ENCODE data around the gene ST6GALNAC3.
"Not testable (repeated sequence)": the region's sequence is repeated elsewhere in the genome, so short reads cannot be mapped to it uniquely, and the experiment has no call there.

Gene ST6GALNAC3

DNA sequence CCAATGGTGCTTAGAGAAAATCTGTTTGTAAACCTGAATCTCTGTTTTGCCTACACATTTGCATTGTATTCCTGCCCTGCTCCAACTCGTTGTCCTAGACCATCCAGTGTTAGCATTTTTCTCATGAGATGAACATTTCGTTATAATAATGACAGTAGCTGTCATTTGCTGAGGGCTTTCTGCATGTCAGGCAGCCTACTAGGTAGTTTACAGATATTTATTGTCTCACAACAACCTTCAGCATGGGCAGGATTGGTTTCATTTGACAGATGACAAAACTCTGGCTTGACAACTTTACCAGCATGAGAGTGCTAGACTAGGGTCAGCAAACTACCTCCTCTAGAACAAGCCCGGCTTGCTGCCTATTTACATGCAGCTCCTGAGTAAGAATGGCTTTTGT lies 10.1 kb downstream of the ST6GALNAC3 start:
- H3K27me3 Mint-ChIP-seq, result no peaks in the 10 kb centered on the region
- H3K4me1 Mint-ChIP-seq (ENCODE audit: low read depth), result peaks cover 7% of the 10 kb centered on the region
- no peak overlapping the region for H3K27ac Mint-ChIP-seq
- no peaks in the 10 kb centered on the region for H3K9me3 Mint-ChIP-seq
- H3K4me3 Mint-ChIP-seq, result no peak overlapping the region
- no peaks in the 10 kb centered on the region for H3K36me3 Mint-ChIP-seq (ENCODE audit: low read depth)

DNA sequence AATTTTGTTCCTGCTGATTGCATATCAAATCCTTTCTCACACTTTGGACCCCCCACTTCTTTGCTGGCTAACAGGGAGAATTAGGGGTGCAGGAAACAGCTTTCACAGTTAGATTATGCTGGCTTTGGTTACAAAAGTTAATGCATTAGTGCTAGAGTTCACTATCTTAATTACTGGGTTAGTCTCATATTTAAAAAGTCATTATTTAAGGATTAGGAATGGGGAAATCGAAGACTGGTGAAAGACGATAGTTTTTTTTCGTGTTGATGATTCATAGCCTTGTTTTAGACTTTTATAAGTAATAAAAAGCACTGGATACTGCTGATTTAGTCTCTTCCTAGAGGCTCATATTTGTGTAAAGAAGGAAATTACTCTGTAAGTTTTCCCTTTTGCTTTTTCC lies 11.6 kb downstream of the ST6GALNAC3 start:
- H3K9me3 Mint-ChIP-seq, result no peaks in the 10 kb centered on the region
- H3K27ac Mint-ChIP-seq, result no peak overlapping the region
- no peak overlapping the region for H3K4me3 Mint-ChIP-seq
- no peaks in the 10 kb centered on the region for H3K27me3 Mint-ChIP-seq
- no peaks in the 10 kb centered on the region for H3K36me3 Mint-ChIP-seq (ENCODE audit: low read depth)
- H3K4me1 Mint-ChIP-seq (ENCODE audit: low read depth), result no peaks in the 10 kb centered on the region

DNA sequence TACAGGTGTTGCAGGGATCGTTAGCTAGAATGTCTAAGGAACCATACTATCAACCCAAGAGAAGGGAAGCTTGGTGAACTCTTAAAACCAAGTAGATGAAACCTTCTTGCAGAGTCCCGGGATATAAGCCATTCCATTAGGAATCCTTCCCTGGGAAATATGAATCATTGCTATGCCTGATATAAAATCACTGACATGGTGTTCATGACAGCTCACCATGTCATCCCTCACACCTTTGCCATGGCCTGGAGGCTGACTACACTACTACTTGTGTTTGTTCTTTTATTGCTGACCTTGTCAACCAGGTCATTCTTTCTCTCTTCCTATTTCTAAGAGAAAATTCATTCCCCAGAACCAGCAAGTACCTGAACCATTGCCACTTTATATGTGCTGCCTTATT lies 12.1 kb downstream of the ST6GALNAC3 start:
- Mint-ChIP-seq H3K4me1 (ENCODE audit: low read depth) (no peaks in the 10 kb centered on the region), H3K4me3 (no peak overlapping the region), H3K36me3 (ENCODE audit: low read depth) (no peaks in the 10 kb centered on the region), H3K9me3 (no peaks in the 10 kb centered on the region), H3K27me3 (no peaks in the 10 kb centered on the region), H3K27ac (no peak overlapping the region)

DNA sequence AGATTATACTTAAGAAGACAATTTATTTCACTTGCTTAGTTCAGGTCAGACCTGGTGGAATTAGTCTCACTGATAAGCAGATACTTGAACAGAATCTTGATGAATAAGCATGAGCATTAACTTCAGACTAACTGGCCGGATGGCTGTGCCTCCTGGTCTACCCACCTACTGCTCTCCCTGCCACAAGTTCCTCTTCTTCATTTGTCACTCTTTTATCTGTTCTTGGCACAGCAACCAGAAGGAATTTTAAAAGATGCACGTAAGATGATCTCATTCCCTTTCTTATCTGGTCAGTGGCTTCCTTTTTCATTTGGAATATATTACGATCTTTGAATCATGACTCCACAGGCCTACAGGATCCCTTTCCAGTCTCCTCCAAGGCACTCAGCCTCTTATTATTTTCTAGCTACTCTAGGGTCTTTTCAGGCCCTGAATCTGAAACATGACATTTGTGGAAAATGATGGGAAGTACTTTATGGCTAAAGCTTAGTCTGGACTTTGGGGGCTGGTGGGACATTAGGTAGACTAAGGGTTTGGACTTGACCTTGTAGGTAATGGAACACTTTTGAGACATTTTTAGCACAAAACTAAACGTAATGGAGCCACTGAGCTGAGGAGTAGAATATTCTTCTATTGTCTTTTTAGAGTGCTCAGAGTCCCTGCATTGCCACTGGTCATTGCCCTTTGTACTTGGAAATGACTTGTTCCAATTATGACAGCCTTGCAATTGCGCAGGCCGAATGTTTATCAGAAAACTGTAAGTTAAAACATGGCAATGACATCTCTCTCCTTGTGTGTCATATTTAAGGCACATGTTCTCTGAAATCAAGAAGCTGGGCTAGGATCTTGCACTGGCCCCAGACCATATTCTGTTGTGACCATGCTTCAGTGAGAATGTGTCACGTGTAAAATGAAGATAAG lies 16.0 kb downstream of the ST6GALNAC3 start:
- Mint-ChIP-seq H3K27ac (no peak overlapping the region), H3K9me3 (no peaks in the 10 kb centered on the region), H3K36me3 (ENCODE audit: low read depth) (no peaks in the 10 kb centered on the region), H3K27me3 (no peaks in the 10 kb centered on the region), H3K4me1 (ENCODE audit: low read depth) (no peaks in the 10 kb centered on the region), H3K4me3 (no peak overlapping the region)

DNA sequence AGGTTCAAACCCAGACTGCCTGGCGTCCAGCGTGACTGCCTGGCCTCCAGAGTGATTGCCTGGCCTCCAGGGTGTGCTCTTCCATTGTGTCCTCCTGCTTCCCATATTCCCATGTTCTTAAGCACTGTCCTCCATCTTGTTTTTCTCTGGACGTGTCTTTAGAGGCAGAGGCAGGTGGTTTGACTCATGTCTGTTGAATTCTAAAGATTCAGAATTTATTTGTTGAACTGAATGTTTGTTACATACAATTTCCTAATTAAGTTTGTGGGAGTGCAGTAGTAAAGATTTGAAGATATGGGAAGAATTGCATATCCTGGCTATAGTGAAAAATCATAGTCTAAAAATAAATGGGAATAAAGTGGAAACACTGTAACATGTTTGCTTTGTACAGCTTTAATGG lies 18.3 kb downstream of the ST6GALNAC3 start:
- H3K36me3 Mint-ChIP-seq (ENCODE audit: low read depth), result no peaks in the 10 kb centered on the region
- H3K4me1 Mint-ChIP-seq (ENCODE audit: low read depth), result no peaks in the 10 kb centered on the region
- H3K4me3 Mint-ChIP-seq, result no peak overlapping the region
- H3K9me3 Mint-ChIP-seq, result peaks cover 4% of the 10 kb centered on the region
- no peak overlapping the region for H3K27ac Mint-ChIP-seq
- no peaks in the 10 kb centered on the region for H3K27me3 Mint-ChIP-seq

DNA sequence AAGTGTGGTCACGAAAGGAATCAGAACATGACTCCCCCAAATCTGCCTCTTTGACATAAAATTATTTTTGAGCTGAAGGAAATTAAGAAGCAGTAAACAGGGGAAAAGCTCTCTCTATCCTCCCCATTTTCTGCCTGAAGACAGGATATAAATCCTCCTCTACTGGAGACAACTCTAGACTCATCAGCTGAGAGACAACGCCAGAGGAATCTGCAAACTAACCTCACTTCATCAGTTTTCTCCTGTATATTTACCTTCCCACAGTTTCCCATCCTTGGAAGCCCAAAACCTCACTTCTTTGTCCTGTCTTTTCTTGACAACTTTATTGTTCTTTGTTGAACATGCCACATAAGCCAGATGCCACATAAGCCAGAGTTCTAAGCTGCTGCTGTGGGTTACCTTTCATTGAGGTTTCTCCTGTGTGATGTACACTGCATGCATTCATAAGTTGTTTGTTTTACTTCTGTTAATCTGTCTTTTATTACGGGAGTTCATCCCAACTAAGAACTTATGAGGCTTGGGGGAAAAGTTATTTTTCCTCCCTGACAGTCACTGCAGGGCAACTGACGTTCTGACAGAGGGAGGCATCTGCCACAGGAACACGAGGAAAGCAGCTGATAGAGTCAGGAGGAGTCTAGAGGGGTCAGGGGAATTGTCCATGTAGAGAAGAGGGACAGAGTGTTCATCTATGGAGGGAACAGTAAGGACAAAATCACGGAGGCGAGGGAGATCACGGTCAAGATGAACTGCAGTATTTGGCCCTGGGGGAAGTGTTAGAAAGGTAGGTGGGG lies 19.2 kb downstream of the ST6GALNAC3 start:
- Mint-ChIP-seq H3K36me3 (ENCODE audit: low read depth) (no peaks in the 10 kb centered on the region), H3K9me3 (peaks cover 4% of the 10 kb centered on the region), H3K4me1 (ENCODE audit: low read depth) (no peaks in the 10 kb centered on the region), H3K27me3 (no peaks in the 10 kb centered on the region), H3K4me3 (no peak overlapping the region), H3K27ac (no peak overlapping the region)

DNA sequence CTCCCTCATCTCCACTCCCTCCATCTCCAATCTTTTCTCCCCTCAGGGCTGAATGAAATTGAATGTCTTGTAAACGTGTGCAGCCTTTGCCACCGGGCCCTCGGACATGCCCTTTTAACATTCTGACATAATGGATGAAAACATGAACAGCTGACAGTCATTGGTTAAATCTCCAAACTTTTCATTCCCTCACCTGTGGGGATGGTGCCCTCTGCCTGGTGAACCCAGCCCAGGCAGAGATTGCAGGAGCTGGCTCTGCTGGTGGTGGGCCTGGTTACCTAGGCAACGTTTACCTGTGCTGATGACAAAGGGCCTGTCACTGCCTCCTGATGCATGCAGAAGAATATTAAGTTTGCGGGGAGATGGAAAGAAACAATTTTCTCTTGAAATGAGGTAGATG lies 21.3 kb downstream of the ST6GALNAC3 start:
- H3K27ac Mint-ChIP-seq, result no peak overlapping the region
- peaks cover 4% of the 10 kb centered on the region for H3K9me3 Mint-ChIP-seq
- H3K4me3 Mint-ChIP-seq, result no peak overlapping the region
- H3K27me3 Mint-ChIP-seq, result no peaks in the 10 kb centered on the region
- H3K4me1 Mint-ChIP-seq (ENCODE audit: low read depth), result no peaks in the 10 kb centered on the region
- no peaks in the 10 kb centered on the region for H3K36me3 Mint-ChIP-seq (ENCODE audit: low read depth)

DNA sequence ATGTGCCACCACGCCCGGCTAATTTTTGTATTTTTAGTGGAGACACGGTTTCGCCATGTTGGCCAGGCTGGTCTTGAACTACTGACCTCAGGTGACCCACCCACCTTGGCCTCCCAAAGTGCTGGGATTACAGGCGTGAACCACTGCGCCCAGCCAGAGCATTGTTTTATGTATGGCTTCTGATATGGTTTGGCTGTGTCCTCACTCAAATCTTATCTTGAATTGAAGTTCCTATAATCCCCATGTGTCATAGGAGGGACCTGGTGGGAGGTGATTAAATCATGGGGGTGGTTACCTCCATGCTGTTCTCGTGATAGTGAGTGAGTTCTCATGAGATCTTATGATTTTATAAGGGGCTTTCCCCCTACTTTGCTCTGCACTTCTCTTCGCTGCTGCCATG lies 22.5 kb downstream of the ST6GALNAC3 start:
- not testable (repeated sequence) for H3K9me3 Mint-ChIP-seq; H3K4me1 Mint-ChIP-seq (ENCODE audit: low read depth); H3K36me3 Mint-ChIP-seq (ENCODE audit: low read depth); H3K4me3 Mint-ChIP-seq; H3K27ac Mint-ChIP-seq; H3K27me3 Mint-ChIP-seq

DNA sequence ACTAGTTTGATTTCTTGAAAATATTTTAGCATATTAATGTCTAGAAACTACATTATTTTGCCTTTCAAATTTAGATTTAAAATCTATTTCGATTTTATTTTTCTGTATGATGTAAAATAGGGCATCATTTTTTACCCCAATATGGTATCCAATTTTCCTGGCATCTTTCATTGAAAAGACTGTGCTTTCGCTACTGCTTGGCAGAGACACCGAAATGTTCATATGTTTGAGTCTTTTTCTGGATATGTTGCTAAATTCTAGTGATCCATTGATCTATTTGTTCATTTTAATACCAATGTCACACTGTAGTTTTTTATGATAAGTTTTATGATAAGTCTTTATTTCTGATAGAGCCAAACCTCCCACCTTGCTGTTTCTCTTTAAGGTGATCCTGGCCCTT lies 24.3 kb downstream of the ST6GALNAC3 start:
- no peak overlapping the region for H3K4me3 Mint-ChIP-seq

DNA sequence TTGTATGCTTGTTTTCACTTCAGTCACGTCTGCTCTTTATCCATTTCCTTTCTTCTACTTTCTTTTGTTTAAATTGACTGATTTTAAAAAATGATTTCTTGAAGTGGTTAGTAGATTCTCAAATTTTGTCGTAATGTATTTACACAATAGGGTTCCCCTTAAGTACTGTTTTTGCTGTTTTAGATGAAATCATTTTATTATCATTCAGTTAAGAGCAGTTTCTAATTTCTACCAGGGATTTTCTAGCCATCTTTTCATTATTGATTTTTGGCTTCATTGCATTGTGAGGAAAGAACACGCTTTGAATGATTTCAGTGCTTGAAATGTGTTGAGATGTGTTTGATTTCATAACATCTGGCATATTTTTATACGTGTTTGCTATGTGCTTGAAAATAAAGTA lies 27.0 kb downstream of the ST6GALNAC3 start:
- H3K27me3 Mint-ChIP-seq, result no peaks in the 10 kb centered on the region
- no peaks in the 10 kb centered on the region for H3K36me3 Mint-ChIP-seq (ENCODE audit: low read depth)
- H3K9me3 Mint-ChIP-seq, result peaks cover 4% of the 10 kb centered on the region
- no peak overlapping the region for H3K27ac Mint-ChIP-seq
- no peak overlapping the region for H3K4me3 Mint-ChIP-seq
- peaks cover 11% of the 10 kb centered on the region for H3K4me1 Mint-ChIP-seq (ENCODE audit: low read depth)

More for the DNA sequence above, 24.3 kb downstream of the ST6GALNAC3 start:
- no peaks in the 10 kb centered on the region for H3K4me1 Mint-ChIP-seq (ENCODE audit: low read depth)
- H3K27me3 Mint-ChIP-seq, result no peaks in the 10 kb centered on the region
- peaks cover 4% of the 10 kb centered on the region for H3K9me3 Mint-ChIP-seq
- H3K27ac Mint-ChIP-seq, result no peak overlapping the region
- no peaks in the 10 kb centered on the region for H3K36me3 Mint-ChIP-seq (ENCODE audit: low read depth)

DNA sequence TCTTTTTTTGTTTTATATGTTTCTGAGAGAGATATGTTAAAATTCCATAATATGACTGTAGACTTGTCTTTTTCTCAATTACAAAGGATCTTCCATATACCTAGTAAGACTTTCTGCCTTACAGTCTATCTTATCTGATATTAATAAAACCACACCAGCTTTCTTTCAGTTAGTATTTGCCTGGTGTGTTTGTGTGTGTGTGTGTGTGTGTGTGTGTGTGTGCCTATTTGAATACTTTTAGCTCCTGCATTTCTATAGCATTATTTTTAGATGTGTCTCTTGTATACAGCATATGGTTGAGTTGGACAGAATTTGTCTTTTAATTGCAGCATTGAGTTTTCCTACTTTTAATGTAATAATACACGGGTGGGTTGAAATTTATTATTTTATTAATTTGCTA lies 27.5 kb downstream of the ST6GALNAC3 start:
- no peaks in the 10 kb centered on the region for H3K36me3 Mint-ChIP-seq (ENCODE audit: low read depth)

DNA sequence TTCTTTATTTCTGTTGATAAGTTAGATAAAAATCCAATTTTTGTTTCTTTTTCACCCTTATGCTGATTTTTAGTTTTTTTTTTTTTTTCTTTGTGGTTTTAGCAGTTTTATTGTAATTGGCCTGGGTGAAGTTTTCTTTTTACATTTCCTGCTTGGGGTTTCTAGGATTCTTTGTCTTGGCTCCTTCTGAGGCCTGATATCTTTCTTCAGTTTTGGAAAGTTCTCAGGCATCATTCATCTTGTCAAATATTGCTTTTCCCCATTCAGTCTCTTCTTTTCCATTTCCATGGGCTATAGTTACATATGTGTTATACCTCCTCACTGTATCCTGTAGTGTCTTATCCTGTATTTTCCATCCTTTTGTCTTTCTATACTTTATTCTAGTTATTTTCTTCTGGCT lies 28.5 kb downstream of the ST6GALNAC3 start:
- no peak overlapping the region for H3K27ac Mint-ChIP-seq
- no peaks in the 10 kb centered on the region for H3K36me3 Mint-ChIP-seq (ENCODE audit: low read depth)
- H3K9me3 Mint-ChIP-seq, result no peaks in the 10 kb centered on the region
- H3K4me1 Mint-ChIP-seq (ENCODE audit: low read depth), result peaks cover 11% of the 10 kb centered on the region
- H3K27me3 Mint-ChIP-seq, result peaks cover 3% of the 10 kb centered on the region
- H3K4me3 Mint-ChIP-seq, result no peak overlapping the region

More for the DNA sequence above, 27.5 kb downstream of the ST6GALNAC3 start:
- Mint-ChIP-seq H3K27ac (no peak overlapping the region), H3K27me3 (no peaks in the 10 kb centered on the region), H3K4me1 (ENCODE audit: low read depth) (peaks cover 11% of the 10 kb centered on the region), H3K4me3 (no peak overlapping the region), H3K9me3 (peaks cover 4% of the 10 kb centered on the region)

DNA sequence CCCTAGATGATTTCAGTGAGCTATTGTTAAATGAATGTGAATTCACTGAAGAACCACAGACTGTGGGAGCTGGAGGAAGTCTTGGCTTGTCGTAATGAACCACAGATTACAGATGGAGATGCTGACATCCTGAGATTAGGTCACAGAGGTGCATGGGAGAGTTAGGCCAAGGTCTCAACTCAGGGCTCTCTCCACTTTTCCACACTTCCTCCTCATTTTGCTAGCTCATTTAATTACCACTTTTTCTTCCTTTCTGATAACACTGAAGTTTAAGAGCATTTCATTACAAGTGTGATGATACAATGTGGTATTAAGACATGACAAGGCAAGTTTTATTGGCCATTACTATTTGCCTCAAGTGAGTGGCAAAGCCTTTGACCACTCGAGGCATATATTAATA lies 30.8 kb downstream of the ST6GALNAC3 start:
- H3K27ac Mint-ChIP-seq, result no peak overlapping the region
- H3K9me3 Mint-ChIP-seq, result no peaks in the 10 kb centered on the region
- peaks cover 3% of the 10 kb centered on the region for H3K27me3 Mint-ChIP-seq
- no peaks in the 10 kb centered on the region for H3K36me3 Mint-ChIP-seq (ENCODE audit: low read depth)
- H3K4me3 Mint-ChIP-seq, result no peak overlapping the region
- H3K4me1 Mint-ChIP-seq (ENCODE audit: low read depth), result peaks cover 11% of the 10 kb centered on the region

DNA sequence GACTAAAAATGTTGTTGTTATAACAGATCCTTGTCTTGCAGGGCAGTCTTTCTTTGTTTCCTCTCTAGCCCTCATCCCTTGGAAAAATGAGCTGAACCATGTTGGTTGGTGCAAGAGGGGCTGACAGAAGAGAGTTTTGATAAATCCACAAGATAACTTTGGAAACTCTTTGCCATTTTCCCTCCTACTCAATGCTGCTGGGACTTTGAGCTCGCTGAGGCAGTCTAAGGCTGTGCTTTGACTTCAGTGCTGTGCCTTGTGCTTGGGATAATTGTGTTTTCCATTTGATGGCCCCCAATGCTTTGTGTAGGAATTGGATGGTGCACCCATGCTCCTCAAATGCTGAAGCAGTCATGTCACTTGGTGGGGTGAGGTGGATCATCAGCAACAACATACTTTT lies 31.7 kb downstream of the ST6GALNAC3 start:
- H3K4me1 Mint-ChIP-seq (ENCODE audit: low read depth), result peaks cover 11% of the 10 kb centered on the region
- H3K27me3 Mint-ChIP-seq, result peaks cover 3% of the 10 kb centered on the region
- H3K27ac Mint-ChIP-seq, result no peak overlapping the region
- no peaks in the 10 kb centered on the region for H3K36me3 Mint-ChIP-seq (ENCODE audit: low read depth)
- H3K4me3 Mint-ChIP-seq, result no peak overlapping the region
- no peaks in the 10 kb centered on the region for H3K9me3 Mint-ChIP-seq

DNA sequence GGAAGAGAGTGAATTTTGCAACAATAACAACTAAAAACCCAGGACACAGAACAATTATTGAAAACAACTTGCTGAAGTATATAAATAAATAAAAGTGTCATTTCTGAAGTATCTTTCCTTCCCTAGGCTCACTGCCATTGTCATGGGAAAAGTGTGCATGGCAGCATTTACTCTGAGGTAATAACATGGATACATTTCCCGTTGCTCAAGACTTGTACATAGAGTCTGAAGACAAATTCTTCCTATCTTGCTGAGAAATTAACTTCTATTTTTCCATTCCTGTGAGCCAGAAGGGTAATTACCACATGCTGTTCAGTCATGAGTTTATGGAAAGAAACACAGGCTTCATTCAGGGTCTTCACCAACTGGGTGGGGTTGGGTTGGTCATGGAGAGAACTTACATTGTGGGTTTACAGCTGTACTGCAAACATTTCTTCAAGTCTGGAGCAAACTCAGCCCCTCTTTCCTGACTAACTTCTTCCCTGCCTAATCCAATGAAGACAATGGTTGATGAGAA lies 32.2 kb downstream of the ST6GALNAC3 start:
- H3K4me1 Mint-ChIP-seq (ENCODE audit: low read depth), result peaks cover 11% of the 10 kb centered on the region
- no peaks in the 10 kb centered on the region for H3K36me3 Mint-ChIP-seq (ENCODE audit: low read depth)
- H3K4me3 Mint-ChIP-seq, result no peak overlapping the region
- no peaks in the 10 kb centered on the region for H3K9me3 Mint-ChIP-seq
- H3K27ac Mint-ChIP-seq, result no peak overlapping the region
- peaks cover 3% of the 10 kb centered on the region for H3K27me3 Mint-ChIP-seq

All from stimulated activated naive CD8-positive, alpha-beta T cell treated with anti-CD3 and anti-CD28 coated beads, Interleukin-15, Interleukin-2, amounts not matched to agents 100 ng/mL and 50 ng/mL, for 24 hours (primary cell).